WTC11 (cell line): ENCODE data around the gene SCN8A. TPM values are rescaled to one million over a fixed set of nuclear protein-coding genes. Genes with fewer than 3 reads are reported as not detected.

Experiments
- ATAC-seq: fragments of 200-7000 bp; cut with Tn5 transposase; 2 replicates; pipeline ENCODE4 v1.10.0; 2021; ENCODE audit warnings: mild to moderate bottlenecking, moderate library complexity
- CTCF ChIA-PET: fragments of 300-600 bp; sonication (Branson Sonifier 250); formaldehyde crosslinking; loops from one replicate; lab custom pipeline; 2021; ENCODE audit warnings: antibody characterized with exemption; lab: Charles Lee
- POLR2A ChIA-PET: fragments of 350-600 bp; sonication (Branson Sonifier 250); formaldehyde crosslinking; loops from one replicate; lab custom pipeline; 2021; ENCODE audit warnings: antibody characterized with exemption; lab: Charles Lee
- DNase-seq: peaks from one replicate; pipeline ENCODE4 v3.0.0; 2021; ENCODE audit warnings: low spot score
- H3K27ac Mint-ChIP-seq: 2 replicates; pipeline ENCODE4 v1.8.0; 2021; ENCODE audit warnings: mixed read lengths
- H3K27me3 Mint-ChIP-seq: 2 replicates; pipeline ENCODE4 v1.8.0; 2021; ENCODE audit warnings: low read depth, mild to moderate bottlenecking, moderate library complexity, mixed read lengths
- H3K36me3 Mint-ChIP-seq: 2 replicates; pipeline ENCODE4 v1.8.0; 2021; ENCODE audit warnings: mixed read lengths
- H3K4me1 Mint-ChIP-seq: 2 replicates; pipeline ENCODE4 v1.8.0; 2022; ENCODE audit warnings: mixed read lengths
- H3K4me3 Mint-ChIP-seq: 2 replicates; pipeline ENCODE4 v1.8.0; 2021; ENCODE audit warnings: mild to moderate bottlenecking, moderate library complexity, mixed read lengths
- H3K9me3 Mint-ChIP-seq: 2 replicates; pipeline ENCODE4 v1.8.0; 2021; ENCODE audit warnings: mixed read lengths
- CBFB ChIP-seq: sonication (generic); formaldehyde crosslinking; IDR thresholded peaks from 2 replicates; pipeline ENCODE4 v1.8.1; 2022; ENCODE audit warnings: mild to moderate bottlenecking, low read depth, missing genetic modification reagents
- CREM ChIP-seq: sonication (generic); formaldehyde crosslinking; IDR thresholded peaks from 2 replicates; pipeline ENCODE4 v1.8.1; 2022; ENCODE audit warnings: mild to moderate bottlenecking, missing genetic modification reagents, moderate library complexity
- FOXJ3 ChIP-seq: sonication (generic); formaldehyde crosslinking; IDR thresholded peaks from 2 replicates; pipeline ENCODE4 v1.9.0; 2021; ENCODE audit warnings: missing genetic modification reagents, mild to moderate bottlenecking, borderline replicate concordance
- GABPB1 ChIP-seq: sonication (generic); formaldehyde crosslinking; IDR thresholded peaks from 2 replicates; pipeline ENCODE4 v1.8.1; 2023; ENCODE audit warnings: mild to moderate bottlenecking, missing genetic modification reagents
- MYBL2 ChIP-seq: sonication (generic); formaldehyde crosslinking; IDR thresholded peaks from 2 replicates; pipeline ENCODE4 v1.8.1; 2023; ENCODE audit warnings: mild to moderate bottlenecking, moderate library complexity, missing genetic modification reagents
- NR3C1 ChIP-seq: sonication (generic); formaldehyde crosslinking; conservative IDR thresholded peaks from 2 replicates; pipeline ENCODE4 v1.8.1; 2023; ENCODE audit warnings: low read depth, mild to moderate bottlenecking, missing genetic modification reagents
- SMAD3 ChIP-seq: sonication (generic); formaldehyde crosslinking; IDR thresholded peaks from 2 replicates; pipeline ENCODE4 v1.8.0; 2022; ENCODE audit warnings: missing genetic modification reagents, mild to moderate bottlenecking, borderline replicate concordance
- SOX15 ChIP-seq: fragments of 250-450 bp; sonication (Bioruptor Pico); IDR thresholded peaks from 2 replicates; pipeline ENCODE4 v1.9.0; 2021; ENCODE audit warnings: mild to moderate bottlenecking
- TP53 ChIP-seq: sonication (generic); formaldehyde crosslinking; IDR thresholded peaks from 2 replicates; pipeline ENCODE4 v1.8.1; 2023; ENCODE audit warnings: mild to moderate bottlenecking, missing genetic modification reagents
- total RNA-seq: library from RNA; stranded (reverse); gene quantifications from 3 replicates; pipeline ENCODE4 v1.2.3, GENCODE V29; 2021
- TF ChIP-seq, protein P1 (sequence below): sonication (generic); formaldehyde crosslinking; IDR thresholded peaks from 2 replicates; pipeline ENCODE4 v1.8.0; 2022; ENCODE audit warnings: mild to moderate bottlenecking, missing genetic modification reagents
- TF ChIP-seq, protein P2 (sequence below): sonication (generic); formaldehyde crosslinking; IDR thresholded peaks from 2 replicates; pipeline ENCODE4 v1.8.0; 2022; ENCODE audit warnings: mild to moderate bottlenecking, missing genetic modification reagents
- TF ChIP-seq, protein P3 (sequence below): sonication (generic); formaldehyde crosslinking; IDR thresholded peaks from 2 replicates; pipeline ENCODE4 v1.8.1; 2022; ENCODE audit warnings: mild to moderate bottlenecking, missing genetic modification reagents, moderate library complexity, borderline replicate concordance
- TF ChIP-seq, protein P4 (sequence below): fragments of 200-600 bp; IDR thresholded peaks from 2 replicates; pipeline ENCODE4 v1.8.0; 2022; ENCODE audit warnings: antibody characterized with exemption
- TF ChIP-seq, protein P5 (sequence below): sonication (generic); formaldehyde crosslinking; IDR thresholded peaks from 2 replicates; pipeline ENCODE4 v1.8.1; 2023; ENCODE audit warnings: mild to moderate bottlenecking, missing genetic modification reagents, moderate library complexity

SCN8A gene
- total RNA-seq, 1 experiment from 2014 or later = 14.4 TPM

DNA sequence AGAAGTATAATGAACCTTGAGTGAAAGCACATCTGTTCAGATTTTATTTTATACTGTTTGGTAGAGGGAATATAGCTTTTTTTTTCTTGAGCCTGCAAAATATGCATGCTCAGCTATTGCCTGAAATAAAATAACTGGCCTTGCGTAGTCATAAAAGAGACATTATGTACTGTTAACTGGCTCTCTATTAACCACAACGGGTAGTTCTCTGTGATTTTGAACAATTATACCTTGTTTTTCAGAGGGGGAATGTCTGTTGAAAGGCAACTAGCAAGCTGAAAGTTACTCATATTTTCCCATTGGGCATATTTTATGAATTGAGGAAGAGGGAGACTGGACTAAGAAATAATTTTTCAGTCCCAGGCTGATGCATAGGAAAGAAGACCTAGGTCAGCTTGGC lies 194.9 kb downstream of the SCN8A start (continued):
- TF ChIP-seq, protein P1, sequence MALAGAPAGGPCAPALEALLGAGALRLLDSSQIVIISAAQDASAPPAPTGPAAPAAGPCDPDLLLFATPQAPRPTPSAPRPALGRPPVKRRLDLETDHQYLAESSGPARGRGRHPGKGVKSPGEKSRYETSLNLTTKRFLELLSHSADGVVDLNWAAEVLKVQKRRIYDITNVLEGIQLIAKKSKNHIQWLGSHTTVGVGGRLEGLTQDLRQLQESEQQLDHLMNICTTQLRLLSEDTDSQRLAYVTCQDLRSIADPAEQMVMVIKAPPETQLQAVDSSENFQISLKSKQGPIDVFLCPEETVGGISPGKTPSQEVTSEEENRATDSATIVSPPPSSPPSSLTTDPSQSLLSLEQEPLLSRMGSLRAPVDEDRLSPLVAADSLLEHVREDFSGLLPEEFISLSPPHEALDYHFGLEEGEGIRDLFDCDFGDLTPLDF = no peak
- TF ChIP-seq SOX15 (CRISPR knock-in tag) (no peak), FOXJ3 (CRISPR knock-in tag) (no peak)
- TF ChIP-seq, all 79 proteins: peak for 0

DNA sequence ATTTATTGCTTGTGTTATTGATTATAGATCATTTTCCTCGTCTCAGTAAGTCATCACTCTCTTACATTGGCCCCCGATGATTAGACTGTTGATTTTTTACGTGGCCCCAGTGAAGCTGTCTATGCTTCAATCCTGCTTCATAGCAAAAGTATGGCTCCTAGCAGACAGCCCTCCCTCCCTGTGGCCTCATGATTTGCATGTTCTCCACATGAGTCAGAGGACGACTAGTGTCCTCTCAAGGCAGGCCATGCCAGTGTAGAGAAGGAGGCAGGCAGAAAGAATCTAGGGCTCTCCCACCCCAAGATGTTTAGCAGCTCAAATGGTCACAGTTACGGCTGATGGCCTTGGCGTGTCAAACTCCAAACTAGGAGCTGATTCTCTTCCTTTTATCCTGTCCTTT lies 197.8 kb downstream of the SCN8A start:
- no peak overlapping the region for H3K27ac Mint-ChIP-seq
- DNase-seq (no peak), ATAC-seq (no peak)
- H3K27me3 Mint-ChIP-seq = no peaks in the 10 kb centered on the region
- H3K4me1 Mint-ChIP-seq = no peaks in the 10 kb centered on the region
- POLR2A ChIA-PET = no interaction called here
- H3K36me3 Mint-ChIP-seq = peaks cover 18% of the 10 kb centered on the region
- no peaks in the 10 kb centered on the region for H3K9me3 Mint-ChIP-seq
- H3K4me3 Mint-ChIP-seq = no peak overlapping the region
- CTCF ChIA-PET = no interaction called here
- TF ChIP-seq SMAD3 (CRISPR knock-in tag) (no peak), CBFB (CRISPR knock-in tag) (no peak)

DNA sequence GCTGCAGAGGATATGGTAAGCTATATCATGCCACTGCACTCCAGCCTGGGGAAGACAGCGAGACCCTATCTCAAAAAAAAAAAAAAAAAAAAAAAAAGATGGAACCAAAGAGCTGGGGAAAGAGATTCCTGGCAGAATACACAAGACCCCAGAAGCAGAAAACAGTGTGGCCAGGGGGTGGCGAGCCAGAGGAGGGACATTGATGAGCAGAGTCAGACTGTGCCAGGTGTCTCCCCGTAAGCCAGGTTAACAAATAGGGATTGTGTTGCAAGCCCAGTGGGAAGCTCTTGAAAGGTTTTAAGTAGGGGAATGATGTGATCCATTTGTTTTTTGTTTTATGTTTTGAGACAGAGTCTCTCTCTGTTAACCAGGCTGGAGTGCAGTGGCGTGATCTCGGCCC lies 201.4 kb downstream of the SCN8A start:
- no peak for TF ChIP-seq FOXJ3 (CRISPR knock-in tag)
- TF ChIP-seq, all 79 proteins: peak for 0
- no peak for DNase-seq
- Mint-ChIP-seq H3K9me3 (no peaks in the 10 kb centered on the region), H3K27me3 (no peaks in the 10 kb centered on the region), H3K36me3 (peaks cover 28% of the 10 kb centered on the region), H3K27ac (no peak overlapping the region), H3K4me1 (no peaks in the 10 kb centered on the region), H3K4me3 (no peak overlapping the region)
- ChIA-PET CTCF (interaction anchor here (0.6 to 1.2 kb wide), 8 partner anchors 21 to 530 kb away, joined by 3 to 5 read pairs (median 3); no protein-coding TSS in a partner anchor), POLR2A (interaction anchor here (0.6 to 0.7 kb wide), 2 partner anchors 282 to 841 kb away, joined by 3 to 4 read pairs; no protein-coding TSS in a partner anchor)
- ATAC-seq = no peak

DNA sequence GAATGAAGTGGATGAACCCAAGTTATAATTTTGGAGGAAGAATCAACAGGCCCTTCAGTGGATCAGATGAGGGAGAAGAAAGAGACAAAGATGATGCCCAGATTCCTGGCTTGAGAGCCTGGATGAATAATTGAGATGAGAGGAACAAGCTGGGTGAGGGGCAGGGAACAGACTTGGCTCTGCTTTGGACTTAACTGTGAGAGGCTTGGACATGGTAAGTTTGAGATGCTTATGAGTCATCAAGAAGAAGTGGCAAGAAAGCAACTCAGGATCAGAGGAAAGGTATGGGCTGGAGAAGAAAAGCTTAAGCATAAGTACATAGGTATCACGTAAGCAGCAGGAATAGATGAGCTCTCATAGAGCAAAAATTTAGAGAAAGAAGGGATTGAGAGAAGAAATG lies 202.2 kb downstream of the SCN8A start:
- no peaks in the 10 kb centered on the region for H3K9me3 Mint-ChIP-seq
- no peak overlapping the region for H3K27ac Mint-ChIP-seq
- DNase-seq = no peak
- no peak for ATAC-seq
- peaks cover 31% of the 10 kb centered on the region for H3K36me3 Mint-ChIP-seq
- H3K27me3 Mint-ChIP-seq = no peaks in the 10 kb centered on the region
- CTCF ChIA-PET = interaction anchor here (0.6 to 1.2 kb wide), 4 partner anchors 10 to 327 kb away, joined by 3 to 5 read pairs (median 3); no protein-coding TSS in a partner anchor
- H3K4me1 Mint-ChIP-seq = no peaks in the 10 kb centered on the region
- no peak overlapping the region for H3K4me3 Mint-ChIP-seq
- no peak for TF ChIP-seq CBFB (CRISPR knock-in tag)
- TF ChIP-seq, protein P2, sequence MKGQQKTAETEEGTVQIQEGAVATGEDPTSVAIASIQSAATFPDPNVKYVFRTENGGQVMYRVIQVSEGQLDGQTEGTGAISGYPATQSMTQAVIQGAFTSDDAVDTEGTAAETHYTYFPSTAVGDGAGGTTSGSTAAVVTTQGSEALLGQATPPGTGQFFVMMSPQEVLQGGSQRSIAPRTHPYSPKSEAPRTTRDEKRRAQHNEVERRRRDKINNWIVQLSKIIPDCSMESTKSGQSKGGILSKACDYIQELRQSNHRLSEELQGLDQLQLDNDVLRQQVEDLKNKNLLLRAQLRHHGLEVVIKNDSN (CRISPR knock-in tag) = no peak
- no peak for TF ChIP-seq MYBL2 (CRISPR knock-in tag)
- no peak for TF ChIP-seq GABPB1 (CRISPR knock-in tag)
- TF ChIP-seq CREM = no peak
- TF ChIP-seq NR3C1 = no peak
- TF ChIP-seq, protein P3, sequence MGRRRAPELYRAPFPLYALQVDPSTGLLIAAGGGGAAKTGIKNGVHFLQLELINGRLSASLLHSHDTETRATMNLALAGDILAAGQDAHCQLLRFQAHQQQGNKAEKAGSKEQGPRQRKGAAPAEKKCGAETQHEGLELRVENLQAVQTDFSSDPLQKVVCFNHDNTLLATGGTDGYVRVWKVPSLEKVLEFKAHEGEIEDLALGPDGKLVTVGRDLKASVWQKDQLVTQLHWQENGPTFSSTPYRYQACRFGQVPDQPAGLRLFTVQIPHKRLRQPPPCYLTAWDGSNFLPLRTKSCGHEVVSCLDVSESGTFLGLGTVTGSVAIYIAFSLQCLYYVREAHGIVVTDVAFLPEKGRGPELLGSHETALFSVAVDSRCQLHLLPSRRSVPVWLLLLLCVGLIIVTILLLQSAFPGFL (CRISPR knock-in tag) = no peak
- TF ChIP-seq, protein P4, sequence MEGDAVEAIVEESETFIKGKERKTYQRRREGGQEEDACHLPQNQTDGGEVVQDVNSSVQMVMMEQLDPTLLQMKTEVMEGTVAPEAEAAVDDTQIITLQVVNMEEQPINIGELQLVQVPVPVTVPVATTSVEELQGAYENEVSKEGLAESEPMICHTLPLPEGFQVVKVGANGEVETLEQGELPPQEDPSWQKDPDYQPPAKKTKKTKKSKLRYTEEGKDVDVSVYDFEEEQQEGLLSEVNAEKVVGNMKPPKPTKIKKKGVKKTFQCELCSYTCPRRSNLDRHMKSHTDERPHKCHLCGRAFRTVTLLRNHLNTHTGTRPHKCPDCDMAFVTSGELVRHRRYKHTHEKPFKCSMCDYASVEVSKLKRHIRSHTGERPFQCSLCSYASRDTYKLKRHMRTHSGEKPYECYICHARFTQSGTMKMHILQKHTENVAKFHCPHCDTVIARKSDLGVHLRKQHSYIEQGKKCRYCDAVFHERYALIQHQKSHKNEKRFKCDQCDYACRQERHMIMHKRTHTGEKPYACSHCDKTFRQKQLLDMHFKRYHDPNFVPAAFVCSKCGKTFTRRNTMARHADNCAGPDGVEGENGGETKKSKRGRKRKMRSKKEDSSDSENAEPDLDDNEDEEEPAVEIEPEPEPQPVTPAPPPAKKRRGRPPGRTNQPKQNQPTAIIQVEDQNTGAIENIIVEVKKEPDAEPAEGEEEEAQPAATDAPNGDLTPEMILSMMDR = no peak
- TF ChIP-seq TP53 = no peak
- TF ChIP-seq, protein P5, sequence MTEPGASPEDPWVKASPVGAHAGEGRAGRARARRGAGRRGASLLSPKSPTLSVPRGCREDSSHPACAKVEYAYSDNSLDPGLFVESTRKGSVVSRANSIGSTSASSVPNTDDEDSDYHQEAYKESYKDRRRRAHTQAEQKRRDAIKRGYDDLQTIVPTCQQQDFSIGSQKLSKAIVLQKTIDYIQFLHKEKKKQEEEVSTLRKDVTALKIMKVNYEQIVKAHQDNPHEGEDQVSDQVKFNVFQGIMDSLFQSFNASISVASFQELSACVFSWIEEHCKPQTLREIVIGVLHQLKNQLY (CRISPR knock-in tag) = no peak
- TF ChIP-seq, all 79 proteins: peak for 0
- POLR2A ChIA-PET = no interaction called here
